IMR-90 (cell line): ENCODE data around the gene APOOL. TPM values are rescaled to one million over a fixed set of nuclear protein-coding genes. Genes with fewer than 3 reads are reported as not detected.

Experiments used
- ATAC-seq: fragments of 200-7000 bp; cut with Tn5 transposase; 2 replicates; pipeline ENCODE4 v1.9.1; 2020; ENCODE audit warnings: low read depth, mild to moderate bottlenecking, moderate library complexity
- BruUV-seq: library from RNA; stranded (reverse); fragments of 400-500 nt; replicated peaks from 2 replicates; lab custom pipeline; 2021; lab: Mats Ljungman, UMichigan
- CTCF ChIA-PET: fragments of 300-600 bp; formaldehyde crosslinking; extraction: SDS; loops from one replicate; lab custom pipeline; 2021; ENCODE audit warnings: antibody characterized with exemption; lab: Yijun Ruan, JAX
- POLR2A ChIA-PET: fragments of 300-600 bp; sonication (Branson Sonifier 250); formaldehyde crosslinking; loops from one replicate; lab custom pipeline; 2022; ENCODE audit warnings: antibody characterized with exemption; ENCODE audit not compliant: unreplicated experiment; lab: Charles Lee
- DNase-seq: peaks from one replicate; pipeline ENCODE4 v3.0.0; 2013
- H2AFZ ChIP-seq: replicated peaks from 2 replicates; pipeline ENCODE3; 2013; ENCODE audit warnings: low read length, mild to moderate bottlenecking; ENCODE audit not compliant: poor library complexity
- H2AK5ac ChIP-seq: 2 replicates; pipeline ENCODE4 v1.6.1; 2013; ENCODE audit warnings: low read depth, low read length, inconsistent platforms
- H2AK9ac ChIP-seq: replicated peaks from 2 replicates; pipeline ENCODE3; 2013; ENCODE audit warnings: mild to moderate bottlenecking, low read depth, low read length, moderate library complexity; ENCODE audit not compliant: poor library complexity
- H2BK120ac ChIP-seq: 2 replicates; pipeline ENCODE4 v1.6.1; 2013; ENCODE audit warnings: low read depth, low read length, inconsistent platforms
- H2BK15ac ChIP-seq: 3 replicates; pipeline ENCODE4 v1.6.1; 2013; ENCODE audit warnings: low read depth, low read length, inconsistent platforms
- H2BK20ac ChIP-seq: 2 replicates; pipeline ENCODE4 v1.6.1; 2013; ENCODE audit warnings: low read depth, mild to moderate bottlenecking, inconsistent platforms, low read length, moderate library complexity
- H2BK5ac ChIP-seq: 2 replicates; pipeline ENCODE4 v1.6.1; 2013; ENCODE audit warnings: mild to moderate bottlenecking, low read depth, low read length, inconsistent platforms; ENCODE audit not compliant: poor library complexity, severe bottlenecking
- H3K14ac ChIP-seq: replicated peaks from 2 replicates; pipeline ENCODE4 v1.6.1; 2013; ENCODE audit warnings: low read depth, low read length, inconsistent platforms
- H3K18ac ChIP-seq: 2 replicates; pipeline ENCODE4 v1.6.1; 2013; ENCODE audit warnings: low read depth, low read length, control low read depth
- H3K23ac ChIP-seq: 2 replicates; pipeline ENCODE4 v1.6.1; 2013; ENCODE audit warnings: low read depth, low read length, inconsistent platforms
- H3K27ac ChIP-seq: 2 replicates; pipeline ENCODE4 v1.5.1; 2013; ENCODE audit warnings: mild to moderate bottlenecking, control low read depth, low read length; ENCODE audit not compliant: insufficient read depth
- H3K27me3 ChIP-seq: 2 replicates; pipeline ENCODE4 v1.6.1; 2013; ENCODE audit warnings: low read length; ENCODE audit not compliant: control insufficient read depth, insufficient read depth
- H3K36me3 ChIP-seq: 2 replicates; pipeline ENCODE4 v1.6.1; 2013; ENCODE audit warnings: low read length, mixed read lengths; ENCODE audit not compliant: control insufficient read depth, insufficient read depth
- H3K4ac ChIP-seq: 2 replicates; pipeline ENCODE4 v1.6.1; 2013; ENCODE audit warnings: low read depth, low read length, inconsistent platforms
- H3K4me1 ChIP-seq: 2 replicates; pipeline ENCODE4 v1.6.1; 2013; ENCODE audit warnings: low read length, mixed read lengths; ENCODE audit not compliant: control insufficient read depth, insufficient read depth
- H3K4me2 ChIP-seq: 2 replicates; pipeline ENCODE4 v1.6.1; 2013; ENCODE audit warnings: low read depth, mild to moderate bottlenecking, control low read depth, low read length, moderate library complexity
- H3K4me3 ChIP-seq: 2 replicates; pipeline ENCODE4 v1.5.1; 2013; ENCODE audit warnings: low read depth, mild to moderate bottlenecking, control low read depth, low read length, moderate library complexity; ENCODE audit not compliant: insufficient read depth
- H3K56ac ChIP-seq: 2 replicates; pipeline ENCODE4 v1.6.1; 2013; ENCODE audit warnings: low read length, inconsistent platforms; ENCODE audit not compliant: insufficient read depth; ENCODE audit errors: extremely low read depth
- H3K79me1 ChIP-seq, 2 experiments: 2 replicates each; pipeline ENCODE4 v1.6.1; 2013; ENCODE audit warnings: low read length in 2 of 2, inconsistent platforms in 1 of 2, low read depth in 1 of 2
- H3K9ac ChIP-seq: 2 replicates; pipeline ENCODE4 v1.6.1; 2013; ENCODE audit warnings: low read depth, low read length, control low read depth
- H3K9me1 ChIP-seq: 2 replicates; pipeline ENCODE4 v1.6.1; 2013; ENCODE audit warnings: low read length, inconsistent platforms; ENCODE audit not compliant: insufficient read depth
- H3K9me3 ChIP-seq: 2 replicates; pipeline ENCODE4 v1.6.1; 2013; ENCODE audit warnings: low read length; ENCODE audit not compliant: control insufficient read depth, insufficient read depth
- H4K20me1 ChIP-seq: 2 replicates; pipeline ENCODE4 v1.6.1; 2013; ENCODE audit warnings: low read length, inconsistent platforms; ENCODE audit not compliant: insufficient read depth
- H4K5ac ChIP-seq: 2 replicates; pipeline ENCODE4 v1.6.1; 2013; ENCODE audit warnings: mild to moderate bottlenecking, low read depth, low read length, control low read depth
- H4K8ac ChIP-seq, 2 experiments: 2 replicates each; pipeline ENCODE4 v1.6.1; 2013; ENCODE audit warnings: low read depth in 2 of 2, low read length in 2 of 2, control low read depth in 1 of 2, inconsistent platforms in 1 of 2
- H4K91ac ChIP-seq: 2 replicates; pipeline ENCODE4 v1.6.1; 2013; ENCODE audit warnings: low read depth, low read length, inconsistent platforms; ENCODE audit not compliant: insufficient read depth
- BHLHE40 ChIP-seq: fragments of 150-350 bp; IDR thresholded peaks from 2 replicates; pipeline ENCODE4 v1.6.1; 2016; ENCODE audit warnings: mild to moderate bottlenecking, low read depth, low read length
- CEBPB ChIP-seq: IDR thresholded peaks from 2 replicates; pipeline ENCODE4 v1.6.1; 2012; ENCODE audit warnings: low read depth, low read length, improper control_type of control experiment
- CHD1 ChIP-seq: IDR thresholded peaks from 2 replicates; pipeline ENCODE4 v1.6.1; 2012; ENCODE audit warnings: low read depth, low read length, improper control_type of control experiment
- ELK1 ChIP-seq: fragments of 150-350 bp; IDR thresholded peaks from 2 replicates; pipeline ENCODE4 v1.6.1; 2016; ENCODE audit warnings: low read depth, mild to moderate bottlenecking, low read length, moderate library complexity, borderline replicate concordance
- FOS ChIP-seq: fragments of 150-350 bp; IDR thresholded peaks from 2 replicates; pipeline ENCODE4 v1.6.1; 2016; ENCODE audit warnings: low read depth, low read length
- MAFK ChIP-seq: IDR thresholded peaks from 2 replicates; pipeline ENCODE4 v1.6.1; 2012; ENCODE audit warnings: low read depth, low read length, improper control_type of control experiment
- MAZ ChIP-seq: IDR thresholded peaks from 2 replicates; pipeline ENCODE4 v1.6.1; 2012; ENCODE audit warnings: low read depth, mild to moderate bottlenecking, low read length, improper control_type of control experiment, moderate library complexity, borderline replicate concordance
- MXI1 ChIP-seq: IDR thresholded peaks from 2 replicates; pipeline ENCODE4 v1.6.1; 2012; ENCODE audit warnings: low read depth, mild to moderate bottlenecking, low read length, moderate library complexity, borderline replicate concordance
- NFE2L2 ChIP-seq: fragments of 150-350 bp; IDR thresholded peaks from 2 replicates; pipeline ENCODE4 v1.6.1; 2016; ENCODE audit warnings: low read depth, mild to moderate bottlenecking, low read length
- POLR2A ChIP-seq: IDR thresholded peaks from 2 replicates; pipeline ENCODE4 v1.6.1; 2012; ENCODE audit warnings: mild to moderate bottlenecking, low read depth, low read length
- RAD21 ChIP-seq: IDR thresholded peaks from 2 replicates; pipeline ENCODE4 v1.6.1; 2012; ENCODE audit warnings: low read length, improper control_type of control experiment
- RCOR1 ChIP-seq: IDR thresholded peaks from 2 replicates; pipeline ENCODE4 v1.6.1; 2012; ENCODE audit warnings: mild to moderate bottlenecking, low read length, improper control_type of control experiment; ENCODE audit not compliant: insufficient replicate concordance
- RFX5 ChIP-seq: IDR thresholded peaks from 2 replicates; pipeline ENCODE4 v1.8.0; 2012; ENCODE audit warnings: low read depth, mild to moderate bottlenecking, low read length, moderate library complexity
- SMC3 ChIP-seq: fragments of 150-350 bp; IDR thresholded peaks from 2 replicates; pipeline ENCODE4 v1.6.1; 2016; ENCODE audit warnings: low read depth, mild to moderate bottlenecking, antibody characterized with exemption, low read length, moderate library complexity
- WGBS, 2 experiments: methylation state at CpG; one replicate each; pipeline versions ENCODE4 v1.1.5 to v1.1.7; 2013; ENCODE audit warnings: missing lambda C conversion rate in 2 of 2; ENCODE audit not compliant: insufficient read length in 1 of 2; ENCODE audit errors: extremely low coverage in 2 of 2; 5-methylcytosine and 5-hydroxymethylcytosine counted together
- dilution Hi-C: fragments of 300-500 bp; cut with HindIII; formaldehyde crosslinking; loops from one replicate; pipeline ENCODE4 v1.14.3; 2018; ENCODE audit warnings: low sequenced_read_pairs; ENCODE audit not compliant: unreplicated experiment
- in situ Hi-C: fragments of 300-500 bp; cut with MboI; formaldehyde crosslinking; loops from 3 replicates; pipeline ENCODE4 v1.14.3; 2019; ENCODE audit warnings: low sequenced_read_pairs, inconsistent platforms, mixed read lengths
- intact Hi-C: fragments of 100-400 bp; cut with micrococcal nuclease; formaldehyde crosslinking; loops from 2 replicates; pipeline ENCODE4 v1.10.0; 2022
- polyA plus RNA-seq, 3 experiments: library from polyadenylated mRNA; depleted of rRNA; stranded (reverse); fragments of >200 nt; gene quantifications; 2 replicates each; pipeline ENCODE4 v1.2.3, GENCODE V29; 2012; ENCODE audit warnings: low replicate concordance in 1 of 3
- total RNA-seq: library from RNA; depleted of rRNA; stranded (reverse); fragments of >200 nt; gene quantifications from 2 replicates; pipeline ENCODE4 v1.2.3, GENCODE V29; 2012

APOOL gene
- total and polyA plus RNA-seq, 2 of the 4 experiments (the other 2 are of a cell fraction), result 4.6 to 9.7 TPM

GRCh38 chrX:85107407-85107806 is 103.7 kb downstream of the APOOL start:
- Histone ChIP-seq H4K8ac (no peak overlapping the region), H2AK5ac (no peak overlapping the region), H3K4me2 (no peak overlapping the region), H2BK20ac (no peak overlapping the region), H4K5ac (no peak overlapping the region), H3K4me3 (no peak overlapping the region), H3K27me3 (no peaks in the 10 kb centered on the region), H3K79me1 (no peaks in the 10 kb centered on the region), H3K4me1 (no peaks in the 10 kb centered on the region), H2AK9ac (no peak overlapping the region), H3K36me3 (no peaks in the 10 kb centered on the region), H2BK120ac (no peak overlapping the region), H3K9me1 (no peaks in the 10 kb centered on the region), H3K56ac (no peak overlapping the region), H3K14ac (no peak overlapping the region), H3K9me3 (no peaks in the 10 kb centered on the region), H3K23ac (no peak overlapping the region), H3K9ac (no peak overlapping the region), H4K20me1 (no peaks in the 10 kb centered on the region), H3K27ac (no peak overlapping the region), H4K91ac (no peak overlapping the region), H3K4ac (no peak overlapping the region), H2BK15ac (no peak overlapping the region), H2AFZ (no peak overlapping the region), H2BK5ac (no peak overlapping the region), H3K18ac (no peak overlapping the region)
- dilution Hi-C loops, result loop anchor here (25.0 kb wide), 1 partner anchor 430 kb away; no protein-coding TSS in a partner anchor
- no peak for ATAC-seq
- CTCF ChIA-PET, result no interaction called here
- POLR2A ChIA-PET, result no interaction called here
- in situ Hi-C loops, result no loop called here
- no TSS peak for BruUV-seq
- intact Hi-C loops, result no loop called here
- TF ChIP-seq CHD1, result no peak
- TF ChIP-seq MAZ, result no peak
- TF ChIP-seq RAD21, result no peak
- TF ChIP-seq MAFK, result no peak
- TF ChIP-seq MXI1, result no peak
- no peak for TF ChIP-seq CEBPB
- TF ChIP-seq RCOR1, result no peak
- TF ChIP-seq BHLHE40, result no peak
- TF ChIP-seq POLR2A, result no peak
- TF ChIP-seq SMC3, result no peak
- TF ChIP-seq ELK1, result no peak
- no peak for TF ChIP-seq NFE2L2
- no peak for TF ChIP-seq FOS
- TF ChIP-seq RFX5, result no peak
- DNase-seq, result no peak
- 100% methylated on average over 2 of the region's 4 CpGs; no CpG with 5 or more reads in 1 of the 2 experiments for WGBS, 2 experiments
